Measurements from ENCODE around the gene IRF1.

DNA sequence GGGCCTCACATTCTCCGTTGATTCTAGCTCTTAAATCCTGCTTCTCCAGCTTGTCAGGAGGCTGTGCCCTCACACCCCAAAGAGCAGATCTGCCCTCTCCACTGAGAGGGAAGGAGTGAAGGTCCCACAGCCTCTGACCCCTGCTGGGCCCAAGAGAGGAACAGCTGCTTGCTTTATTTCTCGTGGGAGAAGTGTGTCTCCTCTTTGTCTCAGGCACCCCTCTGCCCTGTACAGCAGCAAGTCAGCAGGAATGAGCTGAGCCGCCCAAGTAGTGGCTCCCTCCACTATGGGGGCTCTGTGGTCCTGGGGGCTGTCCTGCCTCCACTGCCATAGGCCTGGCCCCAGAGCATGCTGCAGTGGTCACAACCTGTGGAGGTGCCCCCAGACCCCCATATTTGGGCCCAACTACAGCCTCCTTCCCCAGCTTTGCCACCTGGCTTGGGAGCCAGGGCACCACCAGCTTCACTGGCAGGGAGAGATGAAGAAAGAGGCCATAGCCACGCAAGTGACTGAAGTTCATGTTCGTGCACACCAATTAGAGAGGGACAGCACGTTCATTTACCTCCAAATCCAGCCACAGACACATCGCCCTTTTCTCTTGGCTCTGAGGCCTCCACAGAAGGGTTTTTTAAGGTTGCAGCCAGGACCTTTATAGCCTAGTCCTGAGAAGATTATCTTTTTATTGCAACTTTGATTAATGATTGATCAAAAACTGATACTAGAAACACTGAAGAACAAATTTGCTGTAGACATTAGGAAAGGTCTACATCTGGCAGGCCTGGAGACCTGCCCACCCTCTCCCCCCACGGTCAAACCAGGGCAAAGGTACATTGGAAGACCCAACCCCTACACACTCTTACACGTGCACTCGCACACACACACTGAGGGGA lies 27.5 kb downstream of the IRF1 start:
- TF ChIP-seq CREB1 (IDR thresholded peaks at IDR 0.05; ENCODE audit: low read depth) (no peak), ZBTB7A (IDR thresholded peaks at IDR 0.05; ENCODE audit: low read depth) (no peak), YY1 (IDR thresholded peaks at IDR 0.05; ENCODE audit: low read depth) (no peak), REST (IDR thresholded peaks at IDR 0.05; ENCODE audit: low read depth) (no peak), RAD21 (IDR thresholded peaks at IDR 0.05; ENCODE audit: low read depth) (no peak), TCF12 (IDR thresholded peaks at IDR 0.05; ENCODE audit: low read depth) (no peak), TAF1 (IDR thresholded peaks at IDR 0.05; ENCODE audit: low read depth) (no peak), EP300 (IDR thresholded peaks at IDR 0.05; ENCODE audit: borderline replicate concordance) (no peak), NFIC (IDR thresholded peaks at IDR 0.05) (no peak), TEAD4 (IDR thresholded peaks at IDR 0.05) (no peak)
- TF ChIP-seq, protein P1, sequence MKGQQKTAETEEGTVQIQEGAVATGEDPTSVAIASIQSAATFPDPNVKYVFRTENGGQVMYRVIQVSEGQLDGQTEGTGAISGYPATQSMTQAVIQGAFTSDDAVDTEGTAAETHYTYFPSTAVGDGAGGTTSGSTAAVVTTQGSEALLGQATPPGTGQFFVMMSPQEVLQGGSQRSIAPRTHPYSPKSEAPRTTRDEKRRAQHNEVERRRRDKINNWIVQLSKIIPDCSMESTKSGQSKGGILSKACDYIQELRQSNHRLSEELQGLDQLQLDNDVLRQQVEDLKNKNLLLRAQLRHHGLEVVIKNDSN (IDR thresholded peaks at IDR 0.05), result no peak
